Thyroid gland (tissue), 4 donors: Measurements from ENCODE around the gene TAAR1.

Experiments
- POLR2A ChIP-seq, 2 donors: fragments of 450-650 bp; IDR thresholded peaks; one replicate each; pipeline ENCODE4 v1.6.1; 2017; ENCODE audit warnings: antibody characterized with exemption in 2 of 2, mild to moderate bottlenecking in 2 of 2, moderate library complexity in 1 of 2
- TF ChIP-seq, protein P1 (sequence below), 6 experiments: fragments of 200-600 bp in 3 of 6; fragments of 450-650 bp in 3 of 6; sonication (generic) in 3 of 6; IDR thresholded peaks; one replicate each; pipeline ENCODE4 v1.5.1; 2016 to 2019; ENCODE audit warnings: antibody characterized with exemption in 6 of 6, mild to moderate bottlenecking in 2 of 6, inconsistent platforms in 1 of 6, moderate library complexity in 1 of 6

DNA sequence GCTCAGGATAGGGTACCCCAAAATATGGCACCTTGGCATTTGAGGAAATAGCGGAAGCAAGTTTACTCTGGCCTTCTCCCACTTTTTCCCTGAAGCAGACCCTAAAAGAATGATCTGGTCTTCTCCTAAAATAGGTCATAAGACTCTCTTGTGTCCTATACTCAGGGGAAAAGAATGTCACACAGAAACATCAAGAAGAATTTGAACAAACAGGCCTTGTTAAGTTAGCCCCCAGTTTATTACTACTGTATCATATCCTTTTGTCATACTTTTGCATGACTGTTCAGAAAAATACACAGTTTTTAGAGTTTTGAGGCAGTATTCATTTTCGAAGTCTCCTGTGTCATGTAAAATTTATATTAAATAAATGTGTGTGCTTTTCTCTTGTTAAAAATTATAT, 47.4 kb downstream of the TAAR1 start:
- TF ChIP-seq POLR2A (IDR thresholded peaks at IDR 0.05): no peak
- TF ChIP-seq, protein P1, sequence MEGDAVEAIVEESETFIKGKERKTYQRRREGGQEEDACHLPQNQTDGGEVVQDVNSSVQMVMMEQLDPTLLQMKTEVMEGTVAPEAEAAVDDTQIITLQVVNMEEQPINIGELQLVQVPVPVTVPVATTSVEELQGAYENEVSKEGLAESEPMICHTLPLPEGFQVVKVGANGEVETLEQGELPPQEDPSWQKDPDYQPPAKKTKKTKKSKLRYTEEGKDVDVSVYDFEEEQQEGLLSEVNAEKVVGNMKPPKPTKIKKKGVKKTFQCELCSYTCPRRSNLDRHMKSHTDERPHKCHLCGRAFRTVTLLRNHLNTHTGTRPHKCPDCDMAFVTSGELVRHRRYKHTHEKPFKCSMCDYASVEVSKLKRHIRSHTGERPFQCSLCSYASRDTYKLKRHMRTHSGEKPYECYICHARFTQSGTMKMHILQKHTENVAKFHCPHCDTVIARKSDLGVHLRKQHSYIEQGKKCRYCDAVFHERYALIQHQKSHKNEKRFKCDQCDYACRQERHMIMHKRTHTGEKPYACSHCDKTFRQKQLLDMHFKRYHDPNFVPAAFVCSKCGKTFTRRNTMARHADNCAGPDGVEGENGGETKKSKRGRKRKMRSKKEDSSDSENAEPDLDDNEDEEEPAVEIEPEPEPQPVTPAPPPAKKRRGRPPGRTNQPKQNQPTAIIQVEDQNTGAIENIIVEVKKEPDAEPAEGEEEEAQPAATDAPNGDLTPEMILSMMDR (IDR thresholded peaks at IDR 0.05): no peak
